HCT116 (cell line): ENCODE measurements around the gene ALK. TPM values are rescaled to one million over a fixed set of nuclear protein-coding genes. Genes with fewer than 3 reads are reported as not detected.

Experiments
- ATAC-seq: fragments of 200-7000 bp; cut with Tn5 transposase; 2 replicates; pipeline ENCODE4 v1.9.1; 2020; ENCODE audit warnings: mild to moderate bottlenecking, moderate library complexity
- BruUV-seq: library from RNA; stranded (reverse); fragments of 400-500 nt; replicated peaks from 2 replicates; lab custom pipeline; 2021; lab: Mats Ljungman, UMichigan
- CTCF ChIA-PET: fragments of 300-600 bp; sonication (Branson Sonifier 250); formaldehyde crosslinking; loops from one replicate; lab custom pipeline; 2021; ENCODE audit warnings: antibody characterized with exemption; lab: Charles Lee
- POLR2A ChIA-PET: fragments of 300-600, 350-600 bp; sonication (Branson Sonifier 250); formaldehyde crosslinking; loops from one replicate; lab custom pipeline; 2021; ENCODE audit warnings: antibody characterized with exemption; lab: Charles Lee
- RAD21 ChIA-PET, 2 experiments: fragments of 300-600 bp; sonication (Branson Sonifier 250); formaldehyde crosslinking; loops; one replicate each; lab custom pipeline; 2023; ENCODE audit warnings: low total read pairs in 2 of 2; ENCODE audit not compliant: uncharacterized antibody in 2 of 2, unreplicated experiment in 2 of 2, low non-redundant PET in 1 of 2; lab: Charles Lee
- DNase-seq: peaks from one replicate; pipeline ENCODE4 v3.0.0-alpha.2; 2010; ENCODE audit warnings: low read depth, low spot score
- H2AFZ ChIP-seq: fragments of 200-600 bp; shearing (Covaris generic), sonication (generic); 2 replicates; pipeline ENCODE4 v1.6.1; 2017; ENCODE audit warnings: low read depth, mixed run types, mixed read lengths, antibody characterized with exemption, low read length; ENCODE audit not compliant: poor library complexity, severe bottlenecking
- H3K27ac ChIP-seq: 2 replicates; pipeline ENCODE4 v1.5.1; 2012; ENCODE audit warnings: low read depth, low read length
- H3K27me3 ChIP-seq: fragments of 200-600 bp; sonication (generic); 2 replicates; pipeline ENCODE4 v1.6.1; 2016; ENCODE audit warnings: mixed run types, low read length, mixed read lengths; ENCODE audit not compliant: insufficient read depth
- H3K36me3 ChIP-seq, 2 experiments: fragments of 200-500 bp in 1 of 2; fragments of 200-600 bp in 1 of 2; sonication (Bioruptor generic) in 1 of 2; sonication (generic) in 1 of 2; 2 replicates each; pipeline versions ENCODE4 v1.5.1 to v1.6.1; 2014 to 2016; ENCODE audit warnings: low read length in 2 of 2, inconsistent platforms in 1 of 2, mixed read lengths in 1 of 2, mixed run types in 1 of 2; ENCODE audit not compliant: insufficient read depth in 2 of 2, control insufficient read depth in 1 of 2
- H3K4me1 ChIP-seq, 2 experiments: fragments of 200-600 bp in 1 of 2; sonication (generic) in 1 of 2; 2 replicates each; pipeline versions ENCODE4 v1.5.1 to v1.6.1; 2012 to 2017; ENCODE audit warnings: low read length in 2 of 2, inconsistent platforms in 1 of 2, mild to moderate bottlenecking in 1 of 2, mixed read lengths in 1 of 2, mixed run types in 1 of 2, moderate library complexity in 1 of 2; ENCODE audit not compliant: insufficient read depth in 2 of 2, control insufficient read depth in 1 of 2
- H3K4me2 ChIP-seq: fragments of 200-600 bp; sonication (generic); 2 replicates; pipeline ENCODE4 v1.6.1; 2017; ENCODE audit warnings: mixed run types, low read length, mixed read lengths
- H3K4me3 ChIP-seq, 2 experiments: fragments of 200-600 bp in 1 of 2; sonication (generic) in 1 of 2; replicated peaks in 1 of 2; 2 replicates each; pipeline ENCODE4 v1.5.1; 2011 to 2016; ENCODE audit warnings: low read length in 2 of 2, control low read depth in 1 of 2, low read depth in 1 of 2, mild to moderate bottlenecking in 1 of 2, mixed read lengths in 1 of 2, mixed run types in 1 of 2
- H3K79me2 ChIP-seq: fragments of 200-600 bp; sonication (generic); 2 replicates; pipeline ENCODE4 v1.6.1; 2017; ENCODE audit warnings: mild to moderate bottlenecking, mixed run types, low read length, moderate library complexity, mixed read lengths; ENCODE audit not compliant: insufficient read depth
- H3K9ac ChIP-seq: fragments of 200-600 bp; sonication (generic); 2 replicates; pipeline ENCODE4 v1.6.1; 2016; ENCODE audit warnings: low read length, mixed read lengths
- H3K9me2 ChIP-seq: fragments of 200-600 bp; sonication (generic), shearing (Covaris generic); 2 replicates; pipeline ENCODE4 v1.6.1; 2017; ENCODE audit warnings: mixed run types, mild to moderate bottlenecking, moderate library complexity; ENCODE audit not compliant: insufficient read depth
- H3K9me3 ChIP-seq, 2 experiments: fragments of 200-500 bp in 1 of 2; fragments of 200-600 bp in 1 of 2; sonication (Bioruptor generic) in 1 of 2; sonication (generic) in 1 of 2; 2 replicates each; pipeline ENCODE4 v1.6.1; 2014 to 2017; ENCODE audit warnings: low read length in 2 of 2, mixed read lengths in 2 of 2, inconsistent platforms in 1 of 2, low read depth in 1 of 2, mild to moderate bottlenecking in 1 of 2, mixed run types in 1 of 2, moderate library complexity in 1 of 2; ENCODE audit not compliant: control insufficient read depth in 1 of 2, insufficient read depth in 1 of 2
- H4K20me1 ChIP-seq: fragments of 200-600 bp; sonication (generic), shearing (Covaris generic); 2 replicates; pipeline ENCODE4 v1.6.1; 2017; ENCODE audit warnings: mixed run types, mild to moderate bottlenecking, moderate library complexity; ENCODE audit not compliant: insufficient read depth
- CBX3 ChIP-seq: IDR thresholded peaks from 2 replicates; pipeline ENCODE4 v1.6.1; 2012; ENCODE audit warnings: low read depth
- CEBPB ChIP-seq: IDR thresholded peaks from 2 replicates; pipeline ENCODE4 v1.6.1; 2012; ENCODE audit warnings: low read depth
- EGR1 ChIP-seq: IDR thresholded peaks from 2 replicates; pipeline ENCODE4 v1.6.1; 2012; ENCODE audit warnings: low read depth
- ELF1 ChIP-seq: IDR thresholded peaks from 2 replicates; pipeline ENCODE4 v1.6.1; 2012; ENCODE audit warnings: low read depth, borderline replicate concordance
- EZH2 ChIP-seq: fragments of 200-600 bp; sonication (generic); IDR thresholded peaks from 2 replicates; pipeline ENCODE4 v1.6.1; 2017; ENCODE audit warnings: antibody characterized with exemption, mixed run types
- EZH2phosphoT487 ChIP-seq: fragments of 200-600 bp; IDR thresholded peaks from 2 replicates; pipeline ENCODE4 v1.6.1; 2018; ENCODE audit warnings: antibody characterized with exemption, borderline replicate concordance
- FOSL1 ChIP-seq: IDR thresholded peaks from 2 replicates; pipeline ENCODE4 v1.6.1; 2012; ENCODE audit warnings: low read depth
- JUND ChIP-seq: IDR thresholded peaks from 2 replicates; pipeline ENCODE4 v1.6.1; 2012
- POLR2AphosphoS5 ChIP-seq: IDR thresholded peaks from 2 replicates; pipeline ENCODE4 v1.6.1; 2011; ENCODE audit warnings: mild to moderate bottlenecking, low read depth, low read length, moderate library complexity
- RAD21 ChIP-seq: IDR thresholded peaks from 2 replicates; pipeline ENCODE4 v1.6.1; 2012; ENCODE audit warnings: low read depth, mild to moderate bottlenecking
- SIN3A ChIP-seq: IDR thresholded peaks from 2 replicates; pipeline ENCODE4 v1.6.1; 2012; ENCODE audit warnings: low read depth
- SRF ChIP-seq: IDR thresholded peaks from 2 replicates; pipeline ENCODE4 v1.6.1; 2012; ENCODE audit warnings: low read depth
- TCF7L2 ChIP-seq: IDR thresholded peaks from 2 replicates; pipeline ENCODE4 v1.7.0; 2011; ENCODE audit warnings: borderline replicate concordance, inconsistent platforms; ENCODE audit not compliant: insufficient read depth, insufficient read length; ENCODE audit errors: extremely low read depth
- YY1 ChIP-seq: IDR thresholded peaks from 2 replicates; pipeline ENCODE4 v1.6.1; 2011; ENCODE audit warnings: low read length, low read depth, moderate library complexity, mild to moderate bottlenecking; ENCODE audit not compliant: insufficient replicate concordance; ENCODE audit errors: extremely low read depth
- intact Hi-C: fragments of 100-400 bp; cut with micrococcal nuclease; formaldehyde crosslinking; loops from 2 replicates; pipeline ENCODE4 v1.10.0; 2022
- total RNA-seq: library from RNA; stranded (reverse); gene quantifications from one replicate; pipeline ENCODE4 v1.2.1, GENCODE V29; 2021; ENCODE audit not compliant: unreplicated experiment
- TF ChIP-seq, protein P1 (sequence below): IDR thresholded peaks from 2 replicates; pipeline ENCODE4 v1.6.1; 2012

Gene ALK
- total RNA-seq, 1 experiment from 2014 or later = not detected

DNA sequence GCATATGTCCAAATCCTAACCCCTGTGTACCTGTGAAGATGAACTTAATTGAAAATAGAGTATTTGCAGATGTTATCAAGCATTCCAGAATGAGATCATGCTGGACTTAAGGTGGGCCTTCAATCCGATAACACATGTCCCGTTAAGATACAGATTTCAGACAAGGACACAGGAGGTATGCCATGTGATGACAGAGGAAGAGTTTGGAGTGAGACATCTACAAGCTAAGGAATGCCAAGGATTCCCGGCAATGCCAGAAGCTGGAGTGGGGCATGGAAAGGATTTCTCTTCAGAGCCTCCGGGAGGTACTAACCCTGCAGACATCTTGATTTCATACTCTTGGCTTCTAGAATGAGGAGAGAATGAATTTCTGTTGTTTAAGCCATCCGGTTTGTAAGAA is 231.7 kb downstream of the ALK start:
- H3K79me2 ChIP-seq = no peaks in the 10 kb centered on the region
- ATAC-seq = no peak
- no peak for DNase-seq
- peaks cover 83% of the 10 kb centered on the region for H3K27me3 ChIP-seq
- no peaks in the 10 kb centered on the region for H3K9me2 ChIP-seq
- intact Hi-C loops = no loop called here
- no peaks in the 10 kb centered on the region for H4K20me1 ChIP-seq
- H3K4me3 ChIP-seq = no peak overlapping the region
- ChIA-PET RAD21 (no interaction called here), POLR2A (no interaction called here), CTCF (no interaction called here)
- no peaks in the 10 kb centered on the region for H3K36me3 ChIP-seq
- H2AFZ ChIP-seq = no peak overlapping the region
- no peak overlapping the region for H3K4me2 ChIP-seq
- no peaks in the 10 kb centered on the region for H3K4me1 ChIP-seq
- H3K27ac ChIP-seq = no peak overlapping the region
- TF ChIP-seq EZH2phosphoT487 (no peak), CBX3 (no peak), EGR1 (no peak), POLR2AphosphoS5 (no peak), JUND (no peak), CEBPB (no peak), EZH2 (no peak), SIN3A (no peak), SRF (no peak), TCF7L2 (no peak), RAD21 (no peak), FOSL1 (no peak), ELF1 (no peak), YY1 (no peak)
- TF ChIP-seq, protein P1, sequence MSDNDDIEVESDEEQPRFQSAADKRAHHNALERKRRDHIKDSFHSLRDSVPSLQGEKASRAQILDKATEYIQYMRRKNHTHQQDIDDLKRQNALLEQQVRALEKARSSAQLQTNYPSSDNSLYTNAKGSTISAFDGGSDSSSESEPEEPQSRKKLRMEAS = no peak
- BruUV-seq = no TSS peak
- H3K9ac ChIP-seq = no peak overlapping the region
- H3K9me3 ChIP-seq = no peaks in the 10 kb centered on the region
